NCI-H2227 (cell line): ENCODE measurements around the gene GPR84.
A peak's percentile ranks its signal among the peaks of the same experiment; 100 is the strongest.

Experiments
- DNase-seq: peaks from one replicate; lab custom pipeline; 2025; ENCODE audit not compliant: unreplicated experiment; lab: John Stamatoyannopoulos, UW

Gene GPR84

GRCh38 chr12:54392485-54393206, 28.4 kb upstream of the GPR84 start:
- DNase-seq: no peak

DNA sequence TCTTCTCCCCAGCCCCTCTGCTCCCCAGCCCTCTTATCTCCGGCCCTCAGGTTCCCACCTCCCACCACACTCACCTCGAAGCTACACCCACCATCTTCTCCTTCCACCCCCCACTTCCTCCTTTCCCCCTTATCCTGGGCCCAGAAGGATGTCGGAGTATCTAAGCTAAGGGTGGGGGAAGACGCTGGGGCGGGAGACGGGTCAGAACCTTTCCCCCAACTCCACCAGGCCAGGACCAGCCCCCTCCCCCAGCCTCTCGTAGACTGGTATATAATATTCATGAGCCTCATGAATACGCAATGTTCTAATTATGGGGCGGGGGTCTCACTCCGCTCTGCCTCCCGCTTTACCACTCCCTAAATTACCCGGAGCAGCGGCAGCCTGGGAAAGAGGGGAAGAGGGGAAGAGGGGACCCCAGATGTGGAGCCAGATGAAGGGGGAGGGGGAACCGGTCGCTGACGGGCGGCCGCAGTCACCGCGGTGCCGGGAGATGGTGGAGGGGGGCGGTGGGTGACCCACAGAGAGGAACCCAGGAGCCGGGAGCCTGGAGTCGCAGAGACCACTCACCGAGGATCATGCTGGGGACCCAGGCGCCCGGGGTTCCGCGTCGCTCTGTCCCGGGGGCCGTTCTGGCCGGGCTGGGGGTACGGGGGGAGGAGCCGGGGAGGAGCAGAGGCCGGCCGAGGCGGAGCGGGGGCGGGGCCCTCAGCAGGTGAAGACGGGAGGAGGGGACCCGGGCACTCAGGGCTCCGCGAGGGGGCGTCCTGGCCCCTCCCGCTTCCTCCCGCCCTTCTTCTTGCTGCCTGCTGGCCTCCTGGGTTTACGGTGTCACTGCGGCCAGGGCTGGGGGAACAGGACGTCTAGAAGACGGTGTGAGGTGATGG, 26.6 kb upstream of the GPR84 start:
- peak; percentile 65 for DNase-seq

GRCh38 chr12:54390176-54390667, 25.9 kb upstream of the GPR84 start:
- DNase-seq: no peak

GRCh38 chr12:54389607-54390175, 25.4 kb upstream of the GPR84 start:
- DNase-seq: no peak

GRCh38 chr12:54389134-54389508, 24.8 kb upstream of the GPR84 start:
- no peak for DNase-seq

DNA sequence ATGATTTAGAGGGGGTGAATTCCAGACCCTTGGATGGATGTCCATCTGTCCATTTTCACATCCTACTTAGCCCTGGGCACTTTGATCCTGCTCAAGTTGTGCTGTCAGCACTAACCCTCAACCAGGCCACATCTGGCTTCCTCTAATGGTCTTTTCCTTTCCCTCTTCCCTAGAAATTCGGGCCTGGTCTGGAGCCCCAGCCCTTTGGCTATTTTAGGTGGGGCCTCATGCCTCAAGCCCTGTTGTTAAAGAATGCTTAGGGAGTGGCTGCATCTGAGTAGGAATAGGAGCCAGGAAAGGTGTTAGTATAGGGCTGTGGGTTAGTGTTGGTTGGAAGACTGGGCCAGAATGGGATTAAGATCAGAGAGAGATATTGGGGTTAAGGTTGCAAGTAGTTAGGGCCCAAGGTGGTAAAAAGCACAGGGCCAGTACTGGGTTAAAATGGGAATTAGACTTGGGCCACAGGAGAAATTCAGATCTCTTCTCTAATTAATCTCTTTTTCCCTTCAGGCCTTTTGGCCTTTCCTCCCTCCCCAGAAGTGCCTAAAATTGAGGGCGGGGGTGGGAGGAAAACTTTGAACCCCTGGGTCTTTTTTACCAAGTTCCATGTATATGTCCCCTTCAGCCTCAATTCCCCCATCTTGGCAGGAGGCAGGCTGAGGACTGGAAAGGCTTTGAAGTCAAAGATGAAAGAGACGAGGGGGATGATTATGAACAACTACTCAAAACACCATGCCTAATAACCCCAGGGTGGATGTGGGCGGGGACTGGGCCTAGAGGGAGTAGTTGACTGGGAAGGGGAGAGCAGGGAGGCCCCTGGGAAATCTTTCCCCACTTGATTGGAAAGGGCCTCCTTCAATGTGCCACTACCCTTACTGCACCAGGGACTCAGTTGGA, 24.2 kb upstream of the GPR84 start:
- no peak for DNase-seq

GRCh38 chr12:54387114-54387467, 22.8 kb upstream of the GPR84 start:
- DNase-seq: no peak

DNA sequence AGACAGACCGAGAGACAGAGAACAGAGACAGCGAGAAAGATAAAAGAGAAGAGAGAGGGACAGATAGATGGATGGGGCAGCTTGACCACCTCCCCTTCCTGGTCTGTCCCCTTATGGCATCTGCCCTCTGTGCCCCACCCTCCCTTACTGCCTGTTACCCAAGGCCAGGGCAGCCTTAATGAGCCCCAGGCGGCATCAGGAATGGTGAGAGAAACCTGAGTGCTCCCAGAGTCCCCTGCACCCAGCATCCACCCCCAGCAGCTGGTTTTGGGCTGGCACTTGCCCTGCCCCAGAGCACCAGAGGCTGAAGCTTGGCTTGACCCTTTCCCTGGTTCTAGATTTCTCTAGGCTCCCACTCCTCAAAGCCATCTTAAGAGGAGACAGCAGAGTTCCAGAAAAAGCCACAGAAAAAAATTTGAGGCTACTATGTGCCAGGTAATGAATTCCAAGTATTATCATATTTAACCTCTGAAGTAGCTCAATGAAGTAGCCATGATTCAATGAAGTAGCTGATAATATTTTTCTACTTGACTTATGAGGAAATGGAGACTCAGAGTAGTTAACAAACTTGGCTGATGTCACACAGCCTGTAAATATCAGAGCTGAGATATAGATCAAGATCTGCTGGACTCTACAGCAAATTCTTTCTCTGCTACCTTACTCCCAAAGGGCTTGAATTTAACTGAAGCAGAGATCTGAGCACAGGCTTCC, 22.3 kb upstream of the GPR84 start:
- no peak for DNase-seq

DNA sequence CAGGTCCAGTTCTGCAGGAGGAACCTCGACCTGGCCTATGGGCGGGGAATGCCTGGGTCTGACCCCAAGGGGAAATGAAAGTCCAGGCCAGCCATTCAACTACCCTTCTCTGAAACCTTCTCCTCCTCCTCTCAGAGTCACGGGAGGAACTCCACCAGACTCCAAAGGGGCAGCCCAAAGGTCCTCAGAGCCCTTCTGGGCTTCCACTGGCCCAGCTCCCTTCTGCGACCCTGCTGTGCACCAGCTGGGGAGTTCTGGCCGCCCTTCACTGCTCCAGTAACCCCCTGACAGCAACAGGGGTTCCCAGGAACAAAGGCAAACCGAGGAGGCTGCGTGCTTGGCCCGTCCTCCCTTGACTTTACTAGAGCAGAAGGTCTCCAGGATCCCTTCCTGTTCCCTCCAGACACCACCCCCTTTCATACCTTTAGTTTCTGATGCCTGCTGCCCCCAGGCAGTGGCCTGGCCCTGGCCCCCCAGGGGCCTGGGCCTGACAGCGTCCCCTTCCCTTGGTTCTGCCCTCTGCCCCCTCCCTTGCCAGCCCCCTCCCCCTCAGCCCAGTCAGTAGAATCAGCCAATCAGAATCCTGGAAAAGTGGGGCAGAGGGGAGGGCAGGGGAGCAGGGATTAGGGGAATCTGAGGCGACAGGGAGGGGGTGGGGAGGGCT, 21.1 kb upstream of the GPR84 start:
- no peak for DNase-seq

- DNase-seq: no peak
Observed at GRCh38 chr12:54384591-54385041, 20.3 kb upstream of the GPR84 start, which contains the start of gene ZNF385A. ZNF385A (minus strand) TSS chr12:54384733; CDS start chr12:54384514, 219 bp downstream.

- DNase-seq: no peak
Observed at GRCh38 chr12:54383041-54383609, 18.8 kb upstream of the GPR84 start.

GRCh38 chr12:54381136-54381535, 16.9 kb upstream of the GPR84 start:
- DNase-seq: no peak

- DNase-seq: peak; percentile 91
Observed at GRCh38 chr12:54379398-54380201, 15.3 kb upstream of the GPR84 start.

- DNase-seq: peak; percentile 65
Observed at GRCh38 chr12:54378796-54379397, 14.6 kb upstream of the GPR84 start.

- no peak for DNase-seq
Observed at GRCh38 chr12:54377797-54378515, 13.7 kb upstream of the GPR84 start.

- no peak for DNase-seq
Observed at GRCh38 chr12:54377007-54377406, 12.7 kb upstream of the GPR84 start.

DNA sequence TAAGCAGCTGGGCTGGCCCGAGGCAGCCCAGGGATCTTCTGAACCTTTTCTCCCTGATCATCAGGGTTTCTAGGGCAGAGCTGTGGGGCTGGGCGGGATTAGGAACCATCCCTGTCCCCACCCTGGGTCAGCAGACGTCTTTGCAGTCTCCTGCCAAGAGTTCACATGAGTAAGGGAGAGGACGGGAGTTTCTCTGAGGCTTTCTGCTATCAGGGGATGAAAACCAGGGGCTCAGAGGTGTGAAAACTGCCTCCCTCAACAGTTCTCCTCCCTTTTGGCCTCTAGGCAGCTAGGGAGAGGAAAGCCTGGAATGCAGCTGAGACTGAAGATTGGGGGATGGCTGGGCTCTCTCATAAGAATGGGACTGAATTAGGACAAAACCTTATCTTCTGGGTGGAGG, 12.3 kb upstream of the GPR84 start:
- DNase-seq: no peak
